Subcutaneous abdominal adipose tissue (tissue), 5 donors: ENCODE measurements around the gene S100A5.
"Not testable (repeated sequence)": the region's sequence is repeated elsewhere in the genome, so short reads cannot be mapped to it uniquely, and the experiment has no call there.

ENCODE experiments used
- H3K27ac ChIP-seq: one replicate; pipeline ENCODE4 v1.7.0; 2013; ENCODE audit warnings: low read depth, mild to moderate bottlenecking, inconsistent platforms, low read length, moderate library complexity
- H3K27me3 ChIP-seq, 5 donors: one replicate each; pipeline ENCODE4 v1.7.0; 2013; ENCODE audit warnings: low read length in 5 of 5, inconsistent platforms in 1 of 5; ENCODE audit not compliant: control insufficient read depth in 5 of 5, insufficient read depth in 4 of 5
- H3K36me3 ChIP-seq, 5 donors: one replicate each; pipeline ENCODE4 v1.7.0; 2013; ENCODE audit warnings: low read length in 5 of 5; ENCODE audit not compliant: control insufficient read depth in 5 of 5, insufficient read depth in 5 of 5
- H3K4me1 ChIP-seq, 5 donors: one replicate each; pipeline ENCODE4 v1.7.0; 2013; ENCODE audit warnings: low read length in 5 of 5, mild to moderate bottlenecking in 3 of 5, moderate library complexity in 1 of 5; ENCODE audit not compliant: control insufficient read depth in 5 of 5, insufficient read depth in 5 of 5
- H3K4me3 ChIP-seq, 5 donors: one replicate each; pipeline ENCODE4 v1.7.0; 2013; ENCODE audit warnings: low read length in 5 of 5, low read depth in 1 of 5
- H3K9ac ChIP-seq, 5 donors: one replicate each; pipeline ENCODE4 v1.7.0; 2013; ENCODE audit warnings: low read length in 5 of 5, mild to moderate bottlenecking in 4 of 5, moderate library complexity in 3 of 5
- H3K9me3 ChIP-seq, 5 donors: one replicate each; pipeline ENCODE4 v1.7.0; 2013; ENCODE audit warnings: low read length in 5 of 5; ENCODE audit not compliant: control insufficient read depth in 5 of 5
- donor health status: healthy.
- donor health status: healthy.
- donor health status: healthy.
- donor health status: healthy.
- donor health status: healthy.

The S100A5 gene

GRCh38 chr1:153568367-153569099 lies 27.8 kb upstream of the S100A5 start:
- H3K9me3 ChIP-seq: no peaks in the 10 kb centered on the region
- peak overlapping the region; percentile 48 for H3K27ac ChIP-seq
- H3K9ac ChIP-seq: peak overlapping the region in 4 of 5 donors; percentile 15 to 68 (median 60)
- no peaks in the 10 kb centered on the region for H3K27me3 ChIP-seq
- peak overlapping the region; percentile 51 to 74 (median 53) for H3K4me3 ChIP-seq
- no peaks in the 10 kb centered on the region for H3K36me3 ChIP-seq
- peaks cover 16 to 50% (median 46%) of the 10 kb centered on the region in 5 donors for H3K4me1 ChIP-seq

GRCh38 chr1:153567621-153568366 lies 27.1 kb upstream of the S100A5 start:
- H3K4me1 ChIP-seq: peaks cover 16 to 44% (median 39%) of the 10 kb centered on the region in 5 donors

GRCh38 chr1:153566414-153567371 lies 26.0 kb upstream of the S100A5 start:
- H3K9me3 ChIP-seq: no peaks in the 10 kb centered on the region
- H3K9ac ChIP-seq: peak overlapping the region in 4 of 5 donors; percentile 8 to 68 (median 64)

More at GRCh38 chr1:153567621-153568366, 27.1 kb upstream of the S100A5 start:
- peak overlapping the region in 4 of 5 donors; percentile 53 to 68 (median 63) for H3K9ac ChIP-seq
- no peaks in the 10 kb centered on the region for H3K27me3 ChIP-seq
- H3K4me3 ChIP-seq: peak overlapping the region; percentile 33 to 74 (median 53)
- H3K36me3 ChIP-seq: no peaks in the 10 kb centered on the region
- peak overlapping the region; percentile 48 for H3K27ac ChIP-seq
- no peaks in the 10 kb centered on the region for H3K9me3 ChIP-seq

DNA sequence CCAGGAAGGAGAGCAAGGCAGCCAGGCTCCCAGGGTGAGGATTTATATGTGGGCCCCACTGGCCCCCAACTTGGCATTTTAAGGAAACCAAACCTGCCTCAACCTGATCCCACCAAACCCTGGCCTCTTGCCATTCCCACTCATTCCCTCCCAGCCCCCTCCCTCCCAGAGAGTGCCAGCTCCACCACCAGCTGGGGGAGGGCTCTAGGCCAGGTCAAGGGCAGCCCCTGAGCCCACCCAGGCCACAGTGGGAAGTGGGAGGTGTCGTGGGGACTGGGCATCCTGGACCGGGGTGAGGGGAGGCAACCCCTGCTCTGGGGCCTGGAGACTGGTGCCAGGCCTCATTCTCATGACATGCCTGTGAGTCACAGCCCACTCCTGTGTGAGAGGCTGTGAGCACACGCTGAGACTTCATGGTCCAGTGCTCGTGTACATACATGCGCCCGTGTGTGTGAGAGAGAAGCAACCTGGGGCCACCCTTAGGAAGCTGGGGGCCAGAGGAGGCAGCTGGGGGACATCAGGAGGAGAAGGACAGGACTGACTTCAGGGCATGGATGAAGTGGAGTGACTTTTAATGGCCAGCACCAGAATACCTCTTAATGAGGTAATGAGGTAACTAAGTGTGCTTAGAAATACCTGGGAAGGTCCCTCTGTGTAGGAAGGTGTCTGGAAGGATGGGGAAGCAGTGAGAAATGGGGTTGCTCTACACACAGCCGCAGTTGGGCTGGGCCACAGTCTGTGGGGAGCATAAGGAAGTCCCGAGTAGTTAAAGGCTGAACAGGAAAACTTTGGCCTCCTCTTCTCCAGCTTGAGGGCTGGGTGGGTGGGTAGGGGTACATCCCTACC lies 25.0 kb upstream of the S100A5 start, which contains the start of gene S100A2:
S100A2 (minus strand) TSS at position 316 of the 846 bp plus-strand sequence. CDS start 1,967 bp downstream, outside the sequence.
- no peaks in the 10 kb centered on the region for H3K36me3 ChIP-seq
- H3K9me3 ChIP-seq: no peaks in the 10 kb centered on the region
- peak within 1 kb of the TSS; percentile 92 for H3K27ac ChIP-seq
- H3K9ac ChIP-seq: peak within 1 kb of the TSS; percentile 31 to 68 (median 61)
- H3K27me3 ChIP-seq: no peaks in the 10 kb centered on the region
- peaks cover 11 to 43% (median 34%) of the 10 kb centered on the region in 5 donors for H3K4me1 ChIP-seq
- H3K4me3 ChIP-seq: peak within 1 kb of the TSS in 2 of 5 donors; percentile 4 to 30

More at GRCh38 chr1:153566414-153567371, 26.0 kb upstream of the S100A5 start:
- Histone ChIP-seq H3K27ac (peak overlapping the region; percentile 92), H3K27me3 (no peaks in the 10 kb centered on the region), H3K4me3 (peak overlapping the region in 1 of 5 donors; percentile 30), H3K36me3 (no peaks in the 10 kb centered on the region), H3K4me1 (peaks cover 11 to 43% (median 34%) of the 10 kb centered on the region in 5 donors)

DNA sequence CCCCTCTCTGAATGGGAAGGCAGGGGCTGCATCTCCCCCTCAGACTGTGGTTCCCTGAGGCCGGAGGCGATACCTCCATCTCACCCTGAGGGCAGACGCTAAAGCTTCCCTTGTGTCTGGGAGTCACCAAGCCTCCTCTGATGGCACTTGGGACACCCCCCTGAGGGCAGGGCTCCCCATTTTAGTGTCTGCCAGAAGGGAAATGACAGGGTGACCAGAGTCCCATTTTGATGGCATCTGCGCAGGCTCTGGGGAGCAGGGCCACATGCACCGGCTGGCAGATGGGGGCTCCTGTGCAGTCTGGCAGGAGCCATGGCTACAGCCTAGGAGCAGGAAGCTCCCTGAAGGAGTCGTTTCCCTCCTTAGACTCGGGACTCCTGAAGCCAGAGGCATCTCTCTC lies 23.3 kb upstream of the S100A5 start:
- Histone ChIP-seq H3K9me3 (no peaks in the 10 kb centered on the region), H3K27ac (no peak overlapping the region), H3K9ac (no peak overlapping the region), H3K4me3 (no peak overlapping the region), H3K27me3 (no peaks in the 10 kb centered on the region), H3K4me1 (peaks cover 11 to 42% (median 34%) of the 10 kb centered on the region in 5 donors), H3K36me3 (no peaks in the 10 kb centered on the region)

GRCh38 chr1:153563483-153563901 lies 22.8 kb upstream of the S100A5 start:
- no peaks in the 10 kb centered on the region for H3K27me3 ChIP-seq

DNA sequence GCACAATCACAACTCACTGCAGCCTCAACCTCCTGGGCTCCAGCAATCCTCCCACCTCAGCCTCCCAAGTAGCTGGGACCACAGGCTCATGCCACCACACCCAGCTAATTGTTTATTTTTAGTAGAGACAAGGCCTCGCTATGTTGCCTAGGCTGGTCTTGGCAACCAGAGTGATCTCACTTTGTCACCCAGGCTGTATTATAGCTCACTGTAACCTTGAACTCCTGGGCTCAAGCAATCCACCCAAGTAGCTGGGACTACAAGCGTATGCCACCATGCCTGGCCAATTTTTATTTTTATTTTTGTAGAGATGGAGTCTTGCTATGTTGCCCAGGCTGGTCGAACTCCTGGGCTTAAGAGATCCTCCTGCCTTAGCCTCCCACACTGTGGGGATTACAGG lies 21.3 kb upstream of the S100A5 start:
- H3K27ac ChIP-seq, H3K36me3 ChIP-seq, H3K4me3 ChIP-seq, H3K9me3 ChIP-seq, H3K9ac ChIP-seq, H3K27me3 ChIP-seq: not testable (repeated sequence)
- H3K4me1 ChIP-seq: peaks cover 10 to 24% (median 18%) of the 10 kb centered on the region in 5 donors

More at GRCh38 chr1:153563483-153563901, 22.8 kb upstream of the S100A5 start:
- no peaks in the 10 kb centered on the region for H3K9me3 ChIP-seq
- no peak overlapping the region for H3K9ac ChIP-seq
- H3K4me3 ChIP-seq: no peak overlapping the region
- H3K36me3 ChIP-seq: no peaks in the 10 kb centered on the region
- H3K4me1 ChIP-seq: peaks cover 11 to 37% (median 30%) of the 10 kb centered on the region in 5 donors
- H3K27ac ChIP-seq: no peak overlapping the region

DNA sequence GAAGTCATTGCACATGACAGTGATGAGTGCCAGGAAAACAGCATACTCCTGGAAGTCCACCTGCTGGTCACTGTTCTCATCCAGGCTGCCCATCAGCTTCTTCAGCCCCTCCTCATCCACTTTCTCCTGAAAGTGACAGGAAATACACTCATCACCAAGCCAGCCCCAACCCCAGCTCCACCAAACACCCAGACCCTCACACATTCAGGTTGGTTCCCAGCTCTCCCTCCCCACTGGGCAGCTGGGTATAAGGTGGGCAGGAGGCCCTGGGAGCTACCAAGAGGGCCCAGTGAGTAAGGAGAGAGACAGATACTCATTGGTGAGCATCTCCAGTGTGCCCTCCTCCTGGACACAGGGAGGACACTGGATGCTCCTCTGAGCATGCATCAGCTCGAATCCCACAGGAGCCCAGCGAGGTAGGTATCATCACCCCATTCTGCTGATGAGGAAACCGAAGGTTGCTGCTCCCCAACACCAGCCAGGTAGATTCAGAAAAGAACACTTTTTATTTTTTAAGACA lies 20.8 kb upstream of the S100A5 start:
- no peaks in the 10 kb centered on the region for H3K36me3 ChIP-seq
- H3K9me3 ChIP-seq: no peaks in the 10 kb centered on the region
- peaks cover 5 to 19% (median 13%) of the 10 kb centered on the region in 5 donors for H3K4me1 ChIP-seq
- H3K27ac ChIP-seq: no peak overlapping the region
- no peaks in the 10 kb centered on the region for H3K27me3 ChIP-seq
- H3K9ac ChIP-seq: no peak overlapping the region
- no peak overlapping the region for H3K4me3 ChIP-seq
